Measurements from ENCODE around the gene ADRA2C.

ADRA2C gene

GRCh38 chr4:3722446-3723231 is 43.5 kb upstream of the ADRA2C start:
- Histone ChIP-seq H3K4me3 (ENCODE audit: low read depth in 1 of 5, low read length in 5 of 5) (no peak overlapping the region), H3K4me1 (ENCODE audit: control insufficient read depth in 5 of 5, insufficient read depth in 5 of 5, low read length in 5 of 5) (no peaks in the 10 kb centered on the region), H3K36me3 (ENCODE audit: control insufficient read depth in 5 of 5, insufficient read depth in 5 of 5, low read length in 5 of 5) (no peaks in the 10 kb centered on the region), H3K27me3 (ENCODE audit: control insufficient read depth in 5 of 5, insufficient read depth in 4 of 5, low read length in 5 of 5) (peaks cover 24 to 62% (median 61%) of the 10 kb centered on the region in 5 donors), H3K27ac (ENCODE audit: low read depth, low read length) (no peak overlapping the region), H3K9ac (ENCODE audit: low read length in 5 of 5) (no peak overlapping the region), H3K9me3 (ENCODE audit: control insufficient read depth in 5 of 5, low read length in 5 of 5) (peaks cover 8 to 22% (median 16%) of the 10 kb centered on the region in 5 donors)

- H3K27ac ChIP-seq (ENCODE audit: low read depth, low read length), result no peak overlapping the region
- H3K27me3 ChIP-seq (ENCODE audit: control insufficient read depth in 5 of 5, insufficient read depth in 4 of 5, low read length in 5 of 5), result peaks cover 22 to 64% (median 60%) of the 10 kb centered on the region in 5 donors
- no peaks in the 10 kb centered on the region for H3K36me3 ChIP-seq (ENCODE audit: control insufficient read depth in 5 of 5, insufficient read depth in 5 of 5, low read length in 5 of 5)
- peaks cover 5 to 19% (median 12%) of the 10 kb centered on the region in 5 donors for H3K9me3 ChIP-seq (ENCODE audit: control insufficient read depth in 5 of 5, low read length in 5 of 5)
- no peaks in the 10 kb centered on the region for H3K4me1 ChIP-seq (ENCODE audit: control insufficient read depth in 5 of 5, insufficient read depth in 5 of 5, low read length in 5 of 5)
- no peak overlapping the region for H3K4me3 ChIP-seq (ENCODE audit: low read depth in 1 of 5, low read length in 5 of 5)
- no peak overlapping the region for H3K9ac ChIP-seq (ENCODE audit: low read length in 5 of 5)
These were observed 42.9 kb upstream of the ADRA2C start for GRCh38 chr4:3723232-3723642.

GRCh38 chr4:3724319-3725231 is 41.6 kb upstream of the ADRA2C start:
- no peak overlapping the region for H3K27ac ChIP-seq (ENCODE audit: low read depth, low read length)

GRCh38 chr4:3725936-3726870 is 40.0 kb upstream of the ADRA2C start:
- no peak overlapping the region for H3K4me3 ChIP-seq (ENCODE audit: low read depth in 1 of 5, low read length in 5 of 5)
- H3K9ac ChIP-seq (ENCODE audit: low read length in 5 of 5), result no peak overlapping the region
- H3K27me3 ChIP-seq (ENCODE audit: control insufficient read depth in 5 of 5, insufficient read depth in 4 of 5, low read length in 5 of 5), result peaks cover 30 to 75% (median 60%) of the 10 kb centered on the region in 5 donors
- no peaks in the 10 kb centered on the region for H3K36me3 ChIP-seq (ENCODE audit: control insufficient read depth in 5 of 5, insufficient read depth in 5 of 5, low read length in 5 of 5)
- H3K4me1 ChIP-seq (ENCODE audit: control insufficient read depth in 5 of 5, insufficient read depth in 5 of 5, low read length in 5 of 5), result no peaks in the 10 kb centered on the region
- peaks cover 0 to 8% (median 4%) of the 10 kb centered on the region in 5 donors for H3K9me3 ChIP-seq (ENCODE audit: control insufficient read depth in 5 of 5, low read length in 5 of 5)
- no peak overlapping the region for H3K27ac ChIP-seq (ENCODE audit: low read depth, low read length)

More at GRCh38 chr4:3724319-3725231, 41.6 kb upstream of the ADRA2C start:
- Histone ChIP-seq H3K27me3 (ENCODE audit: control insufficient read depth in 5 of 5, insufficient read depth in 4 of 5, low read length in 5 of 5) (peaks cover 30 to 77% (median 66%) of the 10 kb centered on the region in 5 donors), H3K4me1 (ENCODE audit: control insufficient read depth in 5 of 5, insufficient read depth in 5 of 5, low read length in 5 of 5) (no peaks in the 10 kb centered on the region), H3K36me3 (ENCODE audit: control insufficient read depth in 5 of 5, insufficient read depth in 5 of 5, low read length in 5 of 5) (no peaks in the 10 kb centered on the region), H3K9ac (ENCODE audit: low read length in 5 of 5) (no peak overlapping the region), H3K9me3 (ENCODE audit: control insufficient read depth in 5 of 5, low read length in 5 of 5) (peaks cover 0 to 8% (median 4%) of the 10 kb centered on the region in 5 donors), H3K4me3 (ENCODE audit: low read depth in 1 of 5, low read length in 5 of 5) (no peak overlapping the region)

- peaks cover 28 to 67% (median 50%) of the 10 kb centered on the region in 5 donors for H3K27me3 ChIP-seq (ENCODE audit: control insufficient read depth in 5 of 5, insufficient read depth in 4 of 5, low read length in 5 of 5)
- H3K27ac ChIP-seq (ENCODE audit: low read depth, low read length), result no peak overlapping the region
- no peaks in the 10 kb centered on the region for H3K36me3 ChIP-seq (ENCODE audit: control insufficient read depth in 5 of 5, insufficient read depth in 5 of 5, low read length in 5 of 5)
- no peak overlapping the region for H3K4me3 ChIP-seq (ENCODE audit: low read depth in 1 of 5, low read length in 5 of 5)
- H3K4me1 ChIP-seq (ENCODE audit: control insufficient read depth in 5 of 5, insufficient read depth in 5 of 5, low read length in 5 of 5), result no peaks in the 10 kb centered on the region
- H3K9me3 ChIP-seq (ENCODE audit: control insufficient read depth in 5 of 5, low read length in 5 of 5), result peaks cover 0 to 4% (median 0%) of the 10 kb centered on the region in 5 donors
- H3K9ac ChIP-seq (ENCODE audit: low read length in 5 of 5), result no peak overlapping the region
These were observed 38.2 kb upstream of the ADRA2C start for GRCh38 chr4:3727847-3728469.

GRCh38 chr4:3729188-3729881 is 36.9 kb upstream of the ADRA2C start:
- H3K9me3 ChIP-seq (ENCODE audit: control insufficient read depth in 5 of 5, low read length in 5 of 5), result no peaks in the 10 kb centered on the region
- no peak overlapping the region for H3K4me3 ChIP-seq (ENCODE audit: low read depth in 1 of 5, low read length in 5 of 5)
- H3K27ac ChIP-seq (ENCODE audit: low read depth, low read length), result no peak overlapping the region
- no peaks in the 10 kb centered on the region for H3K36me3 ChIP-seq (ENCODE audit: control insufficient read depth in 5 of 5, insufficient read depth in 5 of 5, low read length in 5 of 5)
- no peak overlapping the region for H3K9ac ChIP-seq (ENCODE audit: low read length in 5 of 5)
- no peaks in the 10 kb centered on the region for H3K4me1 ChIP-seq (ENCODE audit: control insufficient read depth in 5 of 5, insufficient read depth in 5 of 5, low read length in 5 of 5)
- peaks cover 29 to 64% (median 48%) of the 10 kb centered on the region in 5 donors for H3K27me3 ChIP-seq (ENCODE audit: control insufficient read depth in 5 of 5, insufficient read depth in 4 of 5, low read length in 5 of 5)

GRCh38 chr4:3729882-3730226 is 36.3 kb upstream of the ADRA2C start:
- Histone ChIP-seq H3K27me3 (ENCODE audit: control insufficient read depth in 5 of 5, insufficient read depth in 4 of 5, low read length in 5 of 5) (peaks cover 31 to 61% (median 45%) of the 10 kb centered on the region in 5 donors), H3K4me3 (ENCODE audit: low read depth in 1 of 5, low read length in 5 of 5) (no peak overlapping the region), H3K4me1 (ENCODE audit: control insufficient read depth in 5 of 5, insufficient read depth in 5 of 5, low read length in 5 of 5) (no peaks in the 10 kb centered on the region), H3K27ac (ENCODE audit: low read depth, low read length) (no peak overlapping the region), H3K9ac (ENCODE audit: low read length in 5 of 5) (no peak overlapping the region), H3K9me3 (ENCODE audit: control insufficient read depth in 5 of 5, low read length in 5 of 5) (no peaks in the 10 kb centered on the region), H3K36me3 (ENCODE audit: control insufficient read depth in 5 of 5, insufficient read depth in 5 of 5, low read length in 5 of 5) (no peaks in the 10 kb centered on the region)

GRCh38 chr4:3730422-3731190 is 35.6 kb upstream of the ADRA2C start:
- Histone ChIP-seq H3K9ac (ENCODE audit: low read length in 5 of 5) (no peak overlapping the region), H3K4me1 (ENCODE audit: control insufficient read depth in 5 of 5, insufficient read depth in 5 of 5, low read length in 5 of 5) (no peaks in the 10 kb centered on the region), H3K9me3 (ENCODE audit: control insufficient read depth in 5 of 5, low read length in 5 of 5) (peaks cover 0 to 2% (median 2%) of the 10 kb centered on the region in 5 donors), H3K27ac (ENCODE audit: low read depth, low read length) (no peak overlapping the region), H3K27me3 (ENCODE audit: control insufficient read depth in 5 of 5, insufficient read depth in 4 of 5, low read length in 5 of 5) (peaks cover 25 to 56% (median 38%) of the 10 kb centered on the region in 5 donors), H3K36me3 (ENCODE audit: control insufficient read depth in 5 of 5, insufficient read depth in 5 of 5, low read length in 5 of 5) (no peaks in the 10 kb centered on the region), H3K4me3 (ENCODE audit: low read depth in 1 of 5, low read length in 5 of 5) (no peak overlapping the region)
